ENCODE data around the gene PFKFB2. TPM values are rescaled to one million over a fixed set of nuclear protein-coding genes. Genes with fewer than 3 reads are reported as not detected.
A peak's percentile ranks its signal among the peaks of the same experiment; 100 is the strongest.

The PFKFB2 gene
- total RNA-seq, 2 donors from 2014 or later: 5.6 to 6.1 TPM

GRCh38 chr1:207051191-207051943 is 1.7 kb upstream of the PFKFB2 start, which contains the start of gene YOD1:
YOD1 (minus strand) TSS chr1:207051208; CDS start chr1:207051030, 178 bp downstream.
- Histone ChIP-seq H3K27ac (peak within 1 kb of the TSS; percentile 89 to 95), H3K9me3 (no peaks in the 10 kb centered on the region), H3K4me3 (peak within 1 kb of the TSS; percentile 75 to 87), H3K36me3 (no peaks in the 10 kb centered on the region), H3K4me1 (replicated peaks) (no peaks in the 10 kb centered on the region), H3K27me3 (replicated peaks; ENCODE audit: insufficient read depth) (no peaks in the 10 kb centered on the region)
- DNase-seq (ENCODE audit: low spot score): no peak
- intact Hi-C loops (cut with DNase I): no loop called here
- TF ChIP-seq, protein P1, sequence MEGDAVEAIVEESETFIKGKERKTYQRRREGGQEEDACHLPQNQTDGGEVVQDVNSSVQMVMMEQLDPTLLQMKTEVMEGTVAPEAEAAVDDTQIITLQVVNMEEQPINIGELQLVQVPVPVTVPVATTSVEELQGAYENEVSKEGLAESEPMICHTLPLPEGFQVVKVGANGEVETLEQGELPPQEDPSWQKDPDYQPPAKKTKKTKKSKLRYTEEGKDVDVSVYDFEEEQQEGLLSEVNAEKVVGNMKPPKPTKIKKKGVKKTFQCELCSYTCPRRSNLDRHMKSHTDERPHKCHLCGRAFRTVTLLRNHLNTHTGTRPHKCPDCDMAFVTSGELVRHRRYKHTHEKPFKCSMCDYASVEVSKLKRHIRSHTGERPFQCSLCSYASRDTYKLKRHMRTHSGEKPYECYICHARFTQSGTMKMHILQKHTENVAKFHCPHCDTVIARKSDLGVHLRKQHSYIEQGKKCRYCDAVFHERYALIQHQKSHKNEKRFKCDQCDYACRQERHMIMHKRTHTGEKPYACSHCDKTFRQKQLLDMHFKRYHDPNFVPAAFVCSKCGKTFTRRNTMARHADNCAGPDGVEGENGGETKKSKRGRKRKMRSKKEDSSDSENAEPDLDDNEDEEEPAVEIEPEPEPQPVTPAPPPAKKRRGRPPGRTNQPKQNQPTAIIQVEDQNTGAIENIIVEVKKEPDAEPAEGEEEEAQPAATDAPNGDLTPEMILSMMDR (IDR thresholded peaks at IDR 0.05): no peak
- no peak for TF ChIP-seq POLR2A (IDR thresholded peaks at IDR 0.05)
- no peak for TF ChIP-seq POLR2AphosphoS5 (IDR thresholded peaks at IDR 0.05)
- WGBS: 57% methylated on average over 15 of the region's 15 CpGs

DNA sequence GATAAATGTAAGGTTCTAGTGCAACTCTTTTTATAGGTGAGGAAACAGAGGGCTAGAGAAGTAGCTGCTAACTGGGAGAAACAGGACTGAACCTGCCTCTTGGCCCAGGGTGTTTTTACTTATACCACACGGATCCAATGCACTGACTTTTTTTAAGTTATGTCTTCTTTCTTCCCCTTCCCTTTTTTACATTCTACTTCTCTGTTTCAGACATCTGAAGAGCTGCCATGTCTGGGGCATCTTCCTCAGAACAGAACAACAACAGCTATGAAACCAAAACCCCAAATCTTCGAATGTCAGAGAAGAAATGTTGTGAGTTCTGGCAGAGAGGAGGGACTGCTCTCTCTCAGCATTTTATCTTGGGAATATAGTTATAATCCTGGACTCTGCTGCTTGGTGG is 1.4 kb downstream of the PFKFB2 start:
- intact Hi-C loops (cut with DNase I): no loop called here
- no peaks in the 10 kb centered on the region for H3K27me3 ChIP-seq (replicated peaks; ENCODE audit: insufficient read depth)
- no peak overlapping the region for H3K4me3 ChIP-seq
- no peaks in the 10 kb centered on the region for H3K36me3 ChIP-seq
- no peak for DNase-seq (ENCODE audit: low spot score)
- WGBS: 50% methylated on average over 2 of the region's 2 CpGs
- no peaks in the 10 kb centered on the region for H3K9me3 ChIP-seq
- H3K27ac ChIP-seq: peak overlapping the region in 1 of 2 donors; percentile 28
- TF ChIP-seq POLR2AphosphoS5 (IDR thresholded peaks at IDR 0.05) (no peak), POLR2A (IDR thresholded peaks at IDR 0.05) (no peak)
- TF ChIP-seq, protein P1 (IDR thresholded peaks at IDR 0.05): no peak
- H3K4me1 ChIP-seq (replicated peaks): no peaks in the 10 kb centered on the region

- TF ChIP-seq POLR2AphosphoS5 (IDR thresholded peaks at IDR 0.05) (no peak), POLR2A (IDR thresholded peaks at IDR 0.05) (no peak)
- DNase-seq (ENCODE audit: low spot score): no peak
- Histone ChIP-seq H3K27me3 (replicated peaks; ENCODE audit: insufficient read depth) (no peaks in the 10 kb centered on the region), H3K4me3 (no peak overlapping the region), H3K36me3 (no peaks in the 10 kb centered on the region), H3K4me1 (replicated peaks) (no peaks in the 10 kb centered on the region), H3K9me3 (no peaks in the 10 kb centered on the region), H3K27ac (no peak overlapping the region)
- WGBS: 97% methylated on average over 3 of the region's 3 CpGs
- intact Hi-C loops (cut with DNase I): no loop called here
Measured at GRCh38 chr1:207055386-207056001, 2.4 kb downstream of the PFKFB2 start.

GRCh38 chr1:207056673-207057072 is 3.6 kb downstream of the PFKFB2 start:
- Histone ChIP-seq H3K36me3 (no peaks in the 10 kb centered on the region), H3K4me3 (no peak overlapping the region), H3K9me3 (no peaks in the 10 kb centered on the region), H3K27ac (no peak overlapping the region), H3K27me3 (replicated peaks; ENCODE audit: insufficient read depth) (no peaks in the 10 kb centered on the region), H3K4me1 (replicated peaks) (no peaks in the 10 kb centered on the region)
- intact Hi-C loops (cut with DNase I): no loop called here
- TF ChIP-seq POLR2A (IDR thresholded peaks at IDR 0.05) (no peak), POLR2AphosphoS5 (IDR thresholded peaks at IDR 0.05) (peak; percentile 10)
- DNase-seq (ENCODE audit: low spot score): no peak
- 88% methylated on average over 6 of the region's 6 CpGs for WGBS

- no peak overlapping the region for H3K4me3 ChIP-seq
- intact Hi-C loops (cut with DNase I): no loop called here
- H3K27me3 ChIP-seq (replicated peaks; ENCODE audit: insufficient read depth): no peaks in the 10 kb centered on the region
- no peaks in the 10 kb centered on the region for H3K4me1 ChIP-seq (replicated peaks)
- no peaks in the 10 kb centered on the region for H3K36me3 ChIP-seq
- 82% methylated on average over 4 of the region's 4 CpGs for WGBS
- TF ChIP-seq, protein P1 (IDR thresholded peaks at IDR 0.05): no peak
- TF ChIP-seq POLR2AphosphoS5 (IDR thresholded peaks at IDR 0.05): no peak
- TF ChIP-seq POLR2A (IDR thresholded peaks at IDR 0.05): no peak
- no peak for DNase-seq (ENCODE audit: low spot score)
- no peak overlapping the region for H3K27ac ChIP-seq
- H3K9me3 ChIP-seq: no peaks in the 10 kb centered on the region
Measured at GRCh38 chr1:207058252-207058651, 5.2 kb downstream of the PFKFB2 start.
